ENCODE data around the gene VPS37C.

- no peak for TF ChIP-seq CREB1 (IDR thresholded peaks at IDR 0.05; ENCODE audit: low read depth)
- no peak for TF ChIP-seq MAX (IDR thresholded peaks at IDR 0.05)
- no peak for TF ChIP-seq RAD21 (IDR thresholded peaks at IDR 0.05; ENCODE audit: low read depth)
- no peak for TF ChIP-seq YY1 (IDR thresholded peaks at IDR 0.05; ENCODE audit: low read depth)
- TF ChIP-seq CEBPB (IDR thresholded peaks at IDR 0.05) = no peak
- no peak for TF ChIP-seq FOXM1 (IDR thresholded peaks at IDR 0.05; ENCODE audit: borderline replicate concordance, low read depth)
- TF ChIP-seq NFIC (IDR thresholded peaks at IDR 0.05) = no peak
- no peak for TF ChIP-seq ZBTB7A (IDR thresholded peaks at IDR 0.05; ENCODE audit: low read depth)
- no peak for TF ChIP-seq TEAD4 (IDR thresholded peaks at IDR 0.05)
Measured at GRCh38 chr11:61092908-61093763, 68.1 kb downstream of the VPS37C start.
